ENCODE measurements around the gene CFAP221.

GRCh38 chr2:119674711-119675500 is 130.7 kb downstream of the CFAP221 start:
- TF ChIP-seq CTCF (conservative IDR thresholded peaks at IDR 0.05; ENCODE audit: low read length) (no peak), EZH2phosphoT487 (IDR thresholded peaks at IDR 0.05; ENCODE audit: borderline replicate concordance) (no peak)
